Fibroblast of skin of left quadriceps (primary cell): ENCODE data around the gene GRHL1.
"Not testable (repeated sequence)": the region's sequence is repeated elsewhere in the genome, so short reads cannot be mapped to it uniquely, and the experiment has no call there.

Experiments used
- DNase-seq, 2 experiments: peaks; one replicate each; pipeline ENCODE4 v3.0.0-alpha.2; 2013; ENCODE audit warnings: low read depth in 2 of 2

GRHL1 gene

GRCh38 chr2:9951522-9952285 is at the start of gene GRHL1:
GRHL1 (plus strand) TSS chr2:9951693; CDS start chr2:9951834, 141 bp downstream.
- DNase-seq: peak; percentile 82 to 85

GRCh38 chr2:9905413-9905812 is 46.1 kb upstream of the GRHL1 start:
- no peak for DNase-seq

- DNase-seq: no peak
Observed at GRCh38 chr2:9907402-9907801, 44.1 kb upstream of the GRHL1 start.

- DNase-seq: no peak
Observed at GRCh38 chr2:9908639-9909038, 42.9 kb upstream of the GRHL1 start.

GRCh38 chr2:9909106-9909505 is 42.4 kb upstream of the GRHL1 start:
- DNase-seq: no peak

GRCh38 chr2:9910699-9911098 is 40.8 kb upstream of the GRHL1 start:
- DNase-seq: no peak

- DNase-seq: no peak
Observed at GRCh38 chr2:9912468-9912867, 39.0 kb upstream of the GRHL1 start.

- DNase-seq: peak; percentile 26 to 31
Observed at GRCh38 chr2:9914384-9915065, 37.0 kb upstream of the GRHL1 start.

- DNase-seq: no peak
Observed at GRCh38 chr2:9918275-9918674, 33.2 kb upstream of the GRHL1 start.

- no peak for DNase-seq
Observed at GRCh38 chr2:9919512-9919911, 32.0 kb upstream of the GRHL1 start.

GRCh38 chr2:9927020-9927419 is 24.5 kb upstream of the GRHL1 start:
- not testable (repeated sequence) for DNase-seq

GRCh38 chr2:9937258-9937657 is 14.2 kb upstream of the GRHL1 start:
- no peak for DNase-seq

GRCh38 chr2:9937968-9938367 is 13.5 kb upstream of the GRHL1 start:
- no peak for DNase-seq

- no peak for DNase-seq
Observed at GRCh38 chr2:9939587-9940485, 11.7 kb upstream of the GRHL1 start.

GRCh38 chr2:9941196-9941995 is 10.1 kb upstream of the GRHL1 start:
- peak; percentile 59 to 64 for DNase-seq

GRCh38 chr2:9941996-9942390 is 9.5 kb upstream of the GRHL1 start:
- DNase-seq: no peak

- no peak for DNase-seq
Observed at GRCh38 chr2:9944330-9944758, 7.1 kb upstream of the GRHL1 start.

GRCh38 chr2:9945596-9945995 is 5.9 kb upstream of the GRHL1 start:
- no peak for DNase-seq

- DNase-seq: no peak
Observed at GRCh38 chr2:9946076-9946475, 5.4 kb upstream of the GRHL1 start.

- no peak for DNase-seq
Observed at GRCh38 chr2:9946818-9947217, 4.7 kb upstream of the GRHL1 start.

- DNase-seq: no peak
Observed at GRCh38 chr2:9948721-9949120, 2.8 kb upstream of the GRHL1 start.
